NCI-H1105 (cell line): ENCODE measurements around the gene RNF145.

Experiments
- DNase-seq: peaks from one replicate; lab custom pipeline; 2025; lab: John Stamatoyannopoulos, UW

Gene RNF145

DNA sequence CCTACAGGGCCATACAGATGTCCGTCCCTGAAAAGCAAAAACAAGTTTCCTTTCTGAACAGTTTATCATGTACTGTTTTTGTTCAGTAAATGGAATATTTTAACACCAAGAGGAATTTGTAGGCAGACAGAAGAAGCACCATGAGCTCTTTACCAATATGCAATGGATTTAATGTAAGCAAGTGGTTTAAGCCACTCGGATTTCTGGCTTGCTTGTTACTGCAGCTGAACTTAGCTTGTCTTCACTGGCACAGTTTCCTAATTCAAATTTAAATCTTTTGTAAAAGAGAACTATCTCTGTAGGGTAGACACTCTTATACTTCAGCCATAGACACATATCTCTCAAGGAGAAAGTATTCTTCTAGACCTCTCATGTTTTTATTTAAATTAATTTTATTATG, 96.9 kb downstream of the RNF145 start:
- DNase-seq = no peak
